Activated CD4-positive, alpha-beta T cell treated with anti-CD3 and anti-CD28 coated beads, Interleukin-2, amount 10 ng/mL, durations not matched to agents 7 days and 5 days (primary cell): ENCODE results near the gene NGEF. TPM values are rescaled to one million over a fixed set of nuclear protein-coding genes. Genes with fewer than 3 reads are reported as not detected.

ENCODE experiments used
- CTCF ChIA-PET: fragments of 350-600 bp; sonication (Branson Sonifier 250); formaldehyde crosslinking; loops from one replicate; lab custom pipeline; 2021; ENCODE audit warnings: antibody characterized with exemption; lab: Charles Lee
- POLR2A ChIA-PET: fragments of 350-600 bp; sonication (Branson Sonifier 250); formaldehyde crosslinking; loops from one replicate; lab custom pipeline; 2021; ENCODE audit warnings: antibody characterized with exemption; lab: Charles Lee
- DNase-seq: peaks from one replicate; pipeline ENCODE4 v3.0.0-alpha.2; 2020
- H3K27ac Mint-ChIP-seq: one replicate; pipeline ENCODE4 v1.8.0; 2021; ENCODE audit warnings: mild to moderate bottlenecking, moderate library complexity, mixed read lengths
- H3K27me3 Mint-ChIP-seq: one replicate; pipeline ENCODE4 v1.8.0; 2021; ENCODE audit warnings: mixed read lengths
- H3K36me3 Mint-ChIP-seq: one replicate; pipeline ENCODE4 v1.8.0; 2021; ENCODE audit warnings: low read depth, mixed read lengths
- H3K4me1 Mint-ChIP-seq: one replicate; pipeline ENCODE4 v1.8.0; 2021; ENCODE audit warnings: mixed read lengths
- H3K4me3 Mint-ChIP-seq: one replicate; pipeline ENCODE4 v1.8.0; 2021; ENCODE audit warnings: mild to moderate bottlenecking, moderate library complexity, mixed read lengths
- H3K9me3 Mint-ChIP-seq: one replicate; pipeline ENCODE4 v1.8.0; 2021; ENCODE audit warnings: mixed read lengths
- total RNA-seq, 2 experiments: library from RNA; stranded (reverse); gene quantifications; one replicate each; pipeline ENCODE4 v1.2.3, GENCODE V29; 2021

The NGEF gene
- total RNA-seq, 2 experiments from 2014 or later, result not detected

- Mint-ChIP-seq H3K27me3 (no peaks in the 10 kb centered on the region), H3K27ac (no peak overlapping the region), H3K4me3 (no peak overlapping the region), H3K9me3 (no peaks in the 10 kb centered on the region), H3K4me1 (no peaks in the 10 kb centered on the region), H3K36me3 (no peaks in the 10 kb centered on the region)
- POLR2A ChIA-PET, result no interaction called here
- no peak for DNase-seq
- CTCF ChIA-PET, result no interaction called here
Measured at GRCh38 chr2:233039846-233040530, 26.9 kb upstream of the NGEF start.

DNA sequence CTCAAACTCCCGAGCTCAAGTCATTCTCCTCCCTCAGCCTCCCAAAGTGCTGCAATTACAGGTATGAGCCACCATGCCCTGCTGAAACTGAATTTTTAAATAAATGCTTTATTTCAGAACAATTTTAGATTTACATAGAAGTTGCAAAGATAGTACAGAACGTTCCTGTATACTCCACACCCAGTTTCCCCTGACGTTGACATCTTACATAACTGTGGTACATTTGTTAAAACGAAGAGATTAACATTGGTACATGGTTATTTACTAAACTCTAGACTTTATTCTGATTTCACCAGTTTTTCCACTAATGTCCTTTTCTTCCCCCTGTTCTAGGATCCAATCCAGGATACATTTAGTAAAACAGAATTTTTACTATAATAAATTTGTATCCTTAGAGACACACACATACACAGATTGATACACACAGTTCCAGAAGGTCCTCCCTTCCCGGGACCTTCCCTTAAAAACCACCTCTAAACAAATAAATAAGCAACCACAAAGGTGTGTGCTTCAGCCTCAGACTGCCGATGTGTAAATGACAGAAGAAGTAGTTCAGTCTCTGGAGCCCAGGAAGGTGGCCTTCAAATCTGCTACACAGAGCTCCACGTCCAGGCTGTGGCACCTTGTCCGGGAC lies 26.3 kb upstream of the NGEF start:
- Mint-ChIP-seq H3K4me3 (no peak overlapping the region), H3K27me3 (no peaks in the 10 kb centered on the region), H3K36me3 (no peaks in the 10 kb centered on the region), H3K4me1 (no peaks in the 10 kb centered on the region), H3K27ac (no peak overlapping the region), H3K9me3 (no peaks in the 10 kb centered on the region)
- no peak for DNase-seq
- ChIA-PET CTCF (interaction anchor here (0.6 kb wide), 1 partner anchor 310 kb away, joined by 3 read pairs; no protein-coding TSS in a partner anchor), POLR2A (no interaction called here)

DNA sequence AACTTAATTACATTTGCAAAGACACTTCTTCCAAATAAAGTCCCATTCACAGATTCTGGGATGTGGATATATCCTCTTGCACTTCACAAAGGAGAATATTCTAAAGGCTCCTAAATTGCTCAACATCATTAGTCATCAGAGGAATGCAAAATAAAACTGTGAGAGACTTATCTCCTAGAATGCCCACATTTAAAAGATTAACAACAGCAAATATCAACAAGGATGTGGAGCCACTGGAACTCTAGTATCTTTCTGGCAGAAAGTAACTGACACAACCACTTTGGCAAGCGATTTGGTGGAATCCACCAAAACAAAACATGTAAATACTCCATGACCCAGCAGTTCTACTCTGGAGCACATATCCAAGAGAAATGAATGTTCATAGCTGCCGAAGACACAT lies 24.0 kb upstream of the NGEF start:
- Mint-ChIP-seq H3K4me3 (no peak overlapping the region), H3K27me3 (no peaks in the 10 kb centered on the region), H3K4me1 (no peaks in the 10 kb centered on the region), H3K27ac (no peak overlapping the region), H3K9me3 (no peaks in the 10 kb centered on the region), H3K36me3 (no peaks in the 10 kb centered on the region)
- DNase-seq, result no peak
- ChIA-PET CTCF (interaction anchor here (0.6 kb wide), 1 partner anchor 11 kb away, joined by 5 read pairs; no protein-coding TSS in a partner anchor), POLR2A (no interaction called here)

DNA sequence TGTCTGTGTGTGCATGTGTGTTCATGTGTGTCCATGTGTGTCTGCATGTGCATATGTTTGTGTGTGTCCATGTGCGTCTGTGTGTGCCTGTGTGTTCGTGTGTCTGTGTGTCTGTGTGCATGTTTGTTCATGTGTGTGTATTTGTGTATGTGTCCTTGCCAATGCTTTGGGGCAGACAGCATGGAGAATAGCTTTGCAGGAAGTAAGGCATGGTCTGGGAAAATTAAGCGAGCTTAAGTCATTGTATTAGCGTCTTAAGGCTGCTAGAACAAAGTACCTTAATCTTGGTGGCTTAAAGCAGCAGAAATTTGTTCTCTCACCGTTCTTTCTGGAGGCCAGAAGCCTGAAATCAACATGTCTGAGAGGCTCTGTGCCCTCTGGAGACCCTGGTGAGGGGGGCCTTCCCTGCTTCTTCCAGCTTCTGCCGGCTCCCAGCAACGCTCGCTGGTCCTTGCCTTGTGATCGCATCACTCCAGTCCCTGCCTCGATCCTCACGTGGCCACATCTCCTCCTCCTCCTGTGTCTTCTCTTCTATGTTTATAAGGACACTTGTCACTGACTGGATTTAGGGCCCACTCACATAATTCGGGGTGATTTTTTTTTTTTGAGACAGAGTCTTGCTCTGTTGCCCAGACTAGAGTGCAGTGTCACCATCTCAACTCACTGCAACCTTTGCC lies 23.2 kb upstream of the NGEF start:
- H3K36me3 Mint-ChIP-seq, result no peaks in the 10 kb centered on the region
- DNase-seq, result no peak
- no peaks in the 10 kb centered on the region for H3K27me3 Mint-ChIP-seq
- H3K4me3 Mint-ChIP-seq, result no peak overlapping the region
- H3K9me3 Mint-ChIP-seq, result no peaks in the 10 kb centered on the region
- POLR2A ChIA-PET, result no interaction called here
- no peaks in the 10 kb centered on the region for H3K4me1 Mint-ChIP-seq
- H3K27ac Mint-ChIP-seq, result no peak overlapping the region
- CTCF ChIA-PET, result no interaction called here

GRCh38 chr2:233035426-233036161 lies 22.5 kb upstream of the NGEF start:
- H3K4me1 Mint-ChIP-seq, result no peaks in the 10 kb centered on the region
- POLR2A ChIA-PET, result no interaction called here
- no peak overlapping the region for H3K27ac Mint-ChIP-seq
- DNase-seq, result no peak
- no peak overlapping the region for H3K4me3 Mint-ChIP-seq
- CTCF ChIA-PET, result no interaction called here
- H3K9me3 Mint-ChIP-seq, result no peaks in the 10 kb centered on the region
- no peaks in the 10 kb centered on the region for H3K27me3 Mint-ChIP-seq
- H3K36me3 Mint-ChIP-seq, result no peaks in the 10 kb centered on the region

DNA sequence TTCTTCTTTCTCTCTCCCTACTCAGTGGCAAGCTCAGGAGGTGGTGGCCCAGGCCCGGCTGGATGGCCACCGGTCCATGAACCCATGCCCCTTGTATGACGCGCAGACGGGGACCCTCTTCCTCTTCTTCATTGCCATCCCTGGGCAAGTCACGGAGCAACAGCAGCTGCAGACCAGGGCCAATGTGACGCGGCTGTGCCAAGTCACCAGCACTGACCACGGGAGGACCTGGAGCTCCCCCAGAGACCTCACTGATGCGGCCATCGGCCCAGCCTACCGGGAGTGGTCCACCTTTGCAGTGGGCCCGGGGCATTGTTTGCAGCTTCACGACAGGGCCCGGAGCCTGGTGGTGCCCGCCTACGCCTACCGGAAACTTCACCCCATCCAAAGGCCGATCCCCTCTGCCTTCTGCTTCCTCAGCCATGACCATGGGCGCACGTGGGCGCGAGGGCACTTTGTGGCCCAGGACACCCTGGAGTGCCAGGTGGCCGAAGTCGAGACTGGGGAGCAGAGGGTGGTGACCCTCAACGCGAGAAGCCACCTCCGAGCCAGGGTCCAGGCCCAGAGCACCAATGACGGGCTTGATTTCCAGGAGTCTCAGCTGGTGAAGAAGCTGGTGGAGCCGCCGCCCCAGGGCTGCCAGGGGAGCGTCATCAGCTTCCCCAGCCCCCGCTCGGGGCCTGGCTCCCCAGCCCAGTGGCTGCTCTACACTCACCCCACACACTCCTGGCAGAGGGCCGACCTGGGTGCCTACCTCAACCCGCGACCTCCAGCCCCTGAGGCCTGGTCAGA lies 21.2 kb upstream of the NGEF start:
- ChIA-PET CTCF (interaction anchor here (1.4 to 3.6 kb wide), 2 partner anchors 10 to 14 kb away, joined by 5 to 12 read pairs; no protein-coding TSS in a partner anchor), POLR2A (no interaction called here)
- Mint-ChIP-seq H3K4me1 (no peaks in the 10 kb centered on the region), H3K9me3 (no peaks in the 10 kb centered on the region), H3K36me3 (no peaks in the 10 kb centered on the region), H3K27me3 (no peaks in the 10 kb centered on the region), H3K27ac (no peak overlapping the region), H3K4me3 (no peak overlapping the region)
- no peak for DNase-seq

GRCh38 chr2:233033672-233034071 lies 20.6 kb upstream of the NGEF start:
- no peaks in the 10 kb centered on the region for H3K4me1 Mint-ChIP-seq
- DNase-seq, result no peak
- POLR2A ChIA-PET, result no interaction called here

GRCh38 chr2:233032551-233033320 lies 19.7 kb upstream of the NGEF start, which contains the start of gene NEU2:
Gene NEU2, plus strand, starts transcription at chr2:233032672. Its CDS starts 0 bp downstream, at chr2:233032672.
- H3K4me3 Mint-ChIP-seq, result no peak within 1 kb of the TSS
- ChIA-PET CTCF (interaction anchor here (1.4 to 3.6 kb wide), 2 partner anchors 16 to 29 kb away, joined by 5 to 12 read pairs; no protein-coding TSS in a partner anchor), POLR2A (no interaction called here)
- no peaks in the 10 kb centered on the region for H3K9me3 Mint-ChIP-seq
- H3K36me3 Mint-ChIP-seq, result no peaks in the 10 kb centered on the region
- H3K27me3 Mint-ChIP-seq, result no peaks in the 10 kb centered on the region
- H3K27ac Mint-ChIP-seq, result no peak within 1 kb of the TSS
- DNase-seq, result no peak
- no peaks in the 10 kb centered on the region for H3K4me1 Mint-ChIP-seq

More at GRCh38 chr2:233033672-233034071, 20.6 kb upstream of the NGEF start:
- CTCF ChIA-PET, result interaction anchor here (1.4 to 3.6 kb wide), 3 partner anchors 9 to 28 kb away, joined by 5 to 12 read pairs (median 5); no protein-coding TSS in a partner anchor
- H3K27me3 Mint-ChIP-seq, result no peaks in the 10 kb centered on the region
- no peaks in the 10 kb centered on the region for H3K9me3 Mint-ChIP-seq
- no peak overlapping the region for H3K4me3 Mint-ChIP-seq
- no peaks in the 10 kb centered on the region for H3K36me3 Mint-ChIP-seq
- no peak overlapping the region for H3K27ac Mint-ChIP-seq

DNA sequence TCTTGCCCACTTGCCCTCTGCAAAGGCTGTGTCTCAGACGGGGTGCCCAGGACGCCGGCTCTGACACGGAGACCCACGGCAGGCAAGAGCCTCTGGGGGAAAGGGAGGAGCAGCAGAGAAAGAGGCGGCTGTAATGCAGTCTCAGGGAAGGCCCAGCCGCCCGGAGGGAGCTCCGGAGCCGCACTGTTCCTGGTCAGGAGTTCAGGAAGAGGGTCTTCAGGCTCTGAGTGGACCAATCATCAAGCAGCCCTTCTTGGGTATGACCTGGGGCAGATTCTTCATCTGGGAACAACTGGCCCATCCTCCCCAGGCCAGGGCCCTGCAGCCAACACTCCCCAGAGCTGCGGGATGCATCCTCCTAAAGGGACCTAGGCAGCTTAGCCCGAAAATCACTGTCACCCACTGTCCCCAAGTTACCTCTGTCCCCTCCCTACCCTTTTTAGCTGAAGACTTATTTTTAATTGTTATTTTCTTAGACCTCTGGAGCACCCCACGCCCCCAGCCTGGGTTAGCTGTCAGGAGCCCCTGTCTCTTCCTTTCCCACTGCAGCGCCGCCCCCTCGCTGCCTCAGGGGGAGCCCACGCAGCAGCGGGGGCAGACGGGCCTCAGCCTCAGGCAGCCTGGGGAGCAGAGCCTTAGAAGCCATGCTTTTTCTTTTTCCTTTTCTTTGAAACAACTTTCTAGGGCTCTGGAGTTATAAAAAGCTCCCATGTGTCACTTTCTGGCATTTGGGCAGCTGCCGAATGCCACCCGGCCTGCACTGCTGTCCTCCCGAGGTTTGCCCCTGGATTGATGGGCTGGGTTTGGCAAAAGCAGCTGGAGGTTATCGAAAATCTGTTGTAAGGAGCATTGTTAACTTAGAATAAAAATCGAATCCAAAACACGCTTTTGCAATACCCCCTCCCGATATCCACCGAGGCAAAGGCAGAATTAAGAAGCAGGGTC lies 18.8 kb upstream of the NGEF start:
- no peaks in the 10 kb centered on the region for H3K27me3 Mint-ChIP-seq
- no peak overlapping the region for H3K4me3 Mint-ChIP-seq
- DNase-seq, result no peak
- H3K9me3 Mint-ChIP-seq, result no peaks in the 10 kb centered on the region
- no peaks in the 10 kb centered on the region for H3K4me1 Mint-ChIP-seq
- CTCF ChIA-PET, result interaction anchor here (0.6 to 3.6 kb wide), 3 partner anchors 17 to 424 kb away, joined by 3 to 12 read pairs (median 5); no protein-coding TSS in a partner anchor
- no peak overlapping the region for H3K27ac Mint-ChIP-seq
- no peaks in the 10 kb centered on the region for H3K36me3 Mint-ChIP-seq
- POLR2A ChIA-PET, result no interaction called here

GRCh38 chr2:233029321-233029720 lies 16.3 kb upstream of the NGEF start:
- no peak for DNase-seq
- Mint-ChIP-seq H3K27me3 (no peaks in the 10 kb centered on the region), H3K36me3 (no peaks in the 10 kb centered on the region), H3K27ac (no peak overlapping the region), H3K4me1 (no peaks in the 10 kb centered on the region), H3K9me3 (no peaks in the 10 kb centered on the region), H3K4me3 (no peak overlapping the region)
- CTCF ChIA-PET, result interaction anchor here (0.7 to 1.6 kb wide), 2 partner anchors 22 to 166 kb away, joined by 3 to 4 read pairs; no protein-coding TSS in a partner anchor
- POLR2A ChIA-PET, result no interaction called here
